Urothelium cell line (cell line): ENCODE measurements around the gene TIGD7.

Experiments
- DNase-seq: peaks from one replicate; pipeline ENCODE4 v3.0.0; 2011; ENCODE audit warnings: low spot score, mixed read lengths
- FAIRE-seq: peaks from 2 replicates; lab custom pipeline; 2011; peaks lifted over from hg19 to GRCh38; lab: Jason Lieb, UNC

The TIGD7 gene, protein sequence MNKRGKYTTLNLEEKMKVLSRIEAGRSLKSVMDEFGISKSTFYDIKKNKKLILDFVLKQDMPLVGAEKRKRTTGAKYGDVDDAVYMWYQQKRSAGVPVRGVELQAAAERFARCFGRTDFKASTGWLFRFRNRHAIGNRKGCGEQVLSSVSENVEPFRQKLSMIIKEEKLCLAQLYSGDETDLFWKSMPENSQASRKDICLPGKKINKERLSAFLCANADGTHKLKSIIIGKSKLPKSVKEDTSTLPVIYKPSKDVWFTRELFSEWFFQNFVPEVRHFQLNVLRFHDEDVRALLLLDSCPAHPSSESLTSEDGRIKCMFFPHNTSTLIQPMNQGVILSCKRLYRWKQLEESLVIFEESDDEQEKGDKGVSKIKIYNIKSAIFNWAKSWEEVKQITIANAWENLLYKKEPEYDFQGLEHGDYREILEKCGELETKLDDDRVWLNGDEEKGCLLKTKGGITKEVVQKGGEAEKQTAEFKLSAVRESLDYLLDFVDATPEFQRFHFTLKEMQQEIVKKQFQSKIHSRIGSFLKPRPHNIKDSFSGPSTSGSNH

DNA sequence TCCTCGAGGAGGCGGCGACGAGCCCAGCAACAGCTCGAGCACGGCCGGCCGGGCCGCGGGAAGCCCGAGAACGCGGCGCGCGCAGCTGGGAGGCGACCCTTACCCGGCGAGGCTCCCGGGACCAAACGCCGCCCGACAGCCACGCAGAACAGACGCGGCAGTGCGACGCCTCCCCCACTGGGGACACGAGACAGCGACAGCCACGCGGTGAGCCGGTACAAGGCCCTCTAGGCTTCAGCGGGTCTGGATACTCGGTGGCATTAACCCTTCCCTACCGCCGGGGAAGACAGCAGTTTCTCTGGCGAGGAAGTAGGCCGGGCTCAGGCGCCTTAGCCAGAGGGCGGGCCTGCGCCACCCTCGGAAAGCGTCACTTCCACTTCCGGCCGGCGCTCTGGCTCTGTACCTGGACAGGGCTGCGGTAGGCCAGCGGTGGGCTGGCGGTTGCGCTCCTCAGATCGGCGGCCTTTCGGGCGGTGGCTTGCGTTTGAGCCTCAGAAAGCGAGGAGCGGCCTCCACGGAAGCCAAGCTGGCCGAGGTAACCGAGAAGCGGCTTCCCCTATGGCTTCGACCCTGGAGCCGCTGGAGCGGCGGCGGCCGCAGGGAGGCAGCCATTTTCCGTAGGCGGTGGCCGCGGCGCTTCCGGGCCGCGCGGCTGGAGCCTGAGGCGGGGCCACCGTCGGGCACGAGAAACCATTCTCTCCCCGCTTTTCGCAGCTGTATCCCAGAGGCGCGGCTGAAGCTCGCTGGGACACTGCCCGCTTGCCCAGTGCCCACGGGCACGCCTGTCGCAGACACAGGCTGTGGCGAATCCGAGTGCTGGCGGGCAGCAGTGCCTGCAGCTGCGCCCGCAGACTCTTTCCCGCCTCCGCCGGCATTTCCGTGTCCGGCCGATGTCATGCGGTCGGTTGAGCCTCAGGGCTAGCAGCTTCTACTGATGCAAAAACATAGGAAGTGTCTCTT, at the start of gene TIGD7, which contains the start of gene ZNF75A:
TSS of gene TIGD7 (minus strand) at position 322 of the 960 bp plus-strand sequence. CDS start 4,816 bp downstream, outside the sequence.
TSS of gene ZNF75A (plus strand) at position 389 of the 960 bp plus-strand sequence. CDS start 2,932 bp downstream, outside the sequence.
- peak; percentile 95 for DNase-seq
- FAIRE-seq: no peak

GRCh38 chr16:3349175-3349574, 43.9 kb upstream of the TIGD7 start:
- no peak for FAIRE-seq
- DNase-seq: no peak

GRCh38 chr16:3348547-3349167, 43.4 kb upstream of the TIGD7 start:
- no peak for FAIRE-seq
- DNase-seq: no peak

GRCh38 chr16:3347586-3347985, 42.4 kb upstream of the TIGD7 start:
- FAIRE-seq: peak; percentile 32
- DNase-seq: no peak

DNA sequence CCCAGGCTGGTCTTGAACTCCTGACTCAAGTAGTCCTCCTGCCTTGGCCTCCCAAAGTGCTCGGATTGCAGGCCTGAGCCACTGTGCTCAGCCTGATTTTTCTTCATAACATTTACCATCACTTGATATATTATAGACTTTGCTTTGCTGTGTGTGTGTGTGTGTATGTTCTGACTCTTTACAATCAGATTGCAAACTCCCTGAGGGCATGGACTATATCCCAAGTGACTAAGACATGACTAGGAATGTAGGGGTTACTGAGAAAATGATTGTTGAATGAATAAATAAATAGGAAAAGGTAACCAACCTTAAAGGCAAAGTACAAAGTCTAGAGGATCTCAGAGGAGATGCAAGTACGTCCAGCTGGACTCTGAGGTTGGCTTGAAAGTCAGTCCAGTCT, 40.8 kb upstream of the TIGD7 start:
- DNase-seq (no peak), FAIRE-seq (no peak)

GRCh38 chr16:3328643-3329042, 23.4 kb upstream of the TIGD7 start:
- DNase-seq (no peak), FAIRE-seq (no peak)

DNA sequence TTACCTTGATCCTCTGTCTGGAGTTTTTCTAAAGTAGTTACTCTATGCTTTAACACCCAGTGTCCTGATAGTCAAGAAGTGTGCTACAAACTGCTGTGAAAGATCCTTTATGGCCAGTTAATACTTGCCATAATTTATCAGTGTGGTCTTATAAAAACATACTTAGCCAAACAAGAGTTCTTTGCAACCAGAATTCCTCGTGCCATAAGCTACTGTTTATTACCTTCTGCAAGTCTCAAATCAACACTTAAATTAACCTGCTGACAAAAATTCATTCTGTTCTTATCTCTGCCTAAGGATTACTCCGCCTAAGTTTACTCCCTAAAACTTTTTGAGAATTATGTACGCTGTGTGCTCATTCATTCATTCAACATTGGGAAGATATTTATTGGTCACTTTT, 22.9 kb upstream of the TIGD7 start:
- FAIRE-seq (no peak), DNase-seq (no peak)

GRCh38 chr16:3327514-3327913, 22.3 kb upstream of the TIGD7 start:
- no peak for DNase-seq
- no peak for FAIRE-seq

- FAIRE-seq: no peak
- no peak for DNase-seq
These were observed 16.6 kb upstream of the TIGD7 start for GRCh38 chr16:3321816-3322215.

- DNase-seq: no peak
These were observed 12.2 kb upstream of the TIGD7 start for GRCh38 chr16:3317315-3317999.

DNA sequence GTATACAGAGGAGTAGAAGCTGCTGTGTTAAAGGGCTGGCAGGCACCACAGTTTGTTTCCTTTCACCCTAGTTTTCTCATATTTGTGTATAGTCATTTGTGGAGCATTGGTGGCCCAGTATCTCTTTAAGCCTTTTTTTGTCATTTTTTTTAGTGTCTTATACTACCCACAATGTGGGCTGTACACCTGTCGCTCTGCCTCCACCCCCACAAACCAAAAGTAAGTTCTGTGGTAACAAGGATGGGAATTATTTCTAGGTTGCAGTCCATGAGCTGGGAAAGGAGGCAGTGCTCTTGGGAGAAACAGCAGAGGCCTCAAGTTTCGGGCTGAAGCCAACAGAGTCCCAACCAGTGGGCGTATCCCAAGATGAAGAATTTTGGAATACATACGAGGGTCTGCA, 6.3 kb upstream of the TIGD7 start:
- DNase-seq (no peak), FAIRE-seq (no peak)

More at GRCh38 chr16:3317315-3317999, 12.2 kb upstream of the TIGD7 start:
- FAIRE-seq: no peak

GRCh38 chr16:3306078-3306477, 848 bp upstream of the TIGD7 start:
- no peak for FAIRE-seq

DNA sequence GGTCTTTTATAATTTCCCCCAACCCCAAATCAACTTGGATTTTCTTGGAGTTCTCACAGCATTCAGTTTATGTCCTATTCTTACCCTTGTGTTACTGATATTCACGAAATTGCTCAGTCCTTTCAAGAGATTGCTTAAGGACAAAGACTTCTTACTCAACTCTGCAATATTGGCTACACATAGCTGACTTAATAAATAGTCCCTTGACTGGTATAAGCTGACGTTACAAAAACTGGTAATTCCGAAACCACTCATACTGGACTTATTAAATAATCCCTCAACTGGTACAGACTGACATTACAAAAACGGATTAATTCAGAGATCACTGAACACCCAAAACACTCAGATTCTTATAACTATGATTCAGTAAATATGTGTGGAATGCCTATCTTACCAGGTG, 860 bp downstream of the TIGD7 start:
- FAIRE-seq (no peak), DNase-seq (no peak)

More at GRCh38 chr16:3306078-3306477, 848 bp upstream of the TIGD7 start:
- DNase-seq: no peak

DNA sequence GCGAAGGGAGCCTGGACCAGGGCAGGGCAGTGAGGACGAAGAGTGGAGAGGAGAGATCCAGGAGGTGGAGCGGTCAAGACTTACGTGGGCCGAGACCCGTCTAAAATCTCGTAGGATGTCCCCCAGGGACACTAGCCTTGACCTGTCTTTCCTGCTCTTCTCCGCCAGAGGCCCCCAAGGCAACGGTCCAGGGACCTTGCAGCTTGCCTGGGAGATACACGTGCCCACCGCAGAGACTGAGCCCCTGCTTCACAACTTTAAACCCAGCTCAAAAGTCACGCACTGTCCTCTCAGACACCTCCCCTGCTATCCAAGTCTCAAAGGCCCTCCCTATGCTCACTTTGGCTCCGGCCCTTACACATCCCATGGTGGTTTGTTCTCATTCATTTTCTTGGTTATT, 9.4 kb downstream of the TIGD7 start:
- DNase-seq (no peak), FAIRE-seq (no peak)

GRCh38 chr16:3295209-3295608, 10.0 kb downstream of the TIGD7 start:
- DNase-seq (no peak), FAIRE-seq (no peak)

DNA sequence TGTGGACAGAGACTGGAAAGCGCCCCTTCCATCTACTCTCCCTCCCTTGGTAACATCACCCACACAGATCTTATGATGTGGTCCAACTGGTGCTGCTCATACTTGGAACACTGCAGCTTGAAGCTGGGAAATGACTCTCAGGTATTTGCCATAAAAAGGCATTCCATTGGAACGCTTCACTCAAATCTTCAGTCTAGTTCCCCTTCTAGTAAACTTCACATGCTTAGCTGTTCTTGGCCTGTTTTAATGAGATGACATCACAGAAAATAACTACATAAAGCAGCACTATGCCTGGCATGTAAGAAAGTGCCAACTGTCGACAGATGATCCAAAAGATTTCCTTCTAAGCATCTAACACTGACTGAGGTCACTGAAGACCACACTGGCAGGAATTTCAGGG, 12.6 kb downstream of the TIGD7 start:
- no peak for DNase-seq
- FAIRE-seq: no peak

- FAIRE-seq (no peak), DNase-seq (no peak)
These were observed 15.1 kb downstream of the TIGD7 start for GRCh38 chr16:3289998-3290673.

DNA sequence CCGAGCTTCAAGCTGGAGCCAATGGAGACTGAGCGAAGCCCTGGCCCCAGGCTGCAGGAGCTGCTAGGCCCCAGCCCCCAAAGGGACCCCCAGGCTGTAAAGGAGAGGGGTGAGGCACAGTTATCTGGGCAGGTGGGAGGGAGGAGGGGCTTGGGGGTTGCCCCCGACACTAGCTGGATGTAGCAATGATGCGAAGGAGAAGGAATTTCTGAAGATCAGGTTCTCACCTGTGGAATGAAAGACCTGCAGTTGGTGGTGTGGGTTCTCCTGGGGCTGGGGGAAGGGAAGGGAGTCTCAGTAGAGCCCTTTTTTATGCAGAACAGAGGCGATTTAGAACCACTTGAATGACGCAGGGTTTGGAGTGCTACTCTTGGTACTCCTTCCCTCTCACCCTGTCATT, 20.1 kb downstream of the TIGD7 start:
- no peak for DNase-seq
- no peak for FAIRE-seq
